Neural progenitor cell (in vitro differentiated cells): ENCODE results near the gene DPH5. TPM values are rescaled to one million over a fixed set of nuclear protein-coding genes. Genes with fewer than 3 reads are reported as not detected.

Experiments used
- DNase-seq: peaks from one replicate; pipeline ENCODE4 v3.0.0-alpha.2; 2016; ENCODE audit warnings: low spot score
- H2AFZ ChIP-seq: fragments of 200-600 bp; sonication (generic); replicated peaks from 2 replicates; pipeline ENCODE4 v1.6.1; 2016; ENCODE audit warnings: antibody characterized with exemption
- H3F3A ChIP-seq: fragments of 200-600 bp; sonication (generic); 2 replicates; pipeline ENCODE4 v1.6.1; 2016; ENCODE audit warnings: antibody characterized with exemption, low read depth
- H3K27ac ChIP-seq: fragments of 200-600 bp; sonication (generic); 2 replicates; pipeline ENCODE4 v1.5.1; 2016; ENCODE audit warnings: mild to moderate bottlenecking
- H3K27me3 ChIP-seq: fragments of 200-600 bp; sonication (generic); 2 replicates; pipeline ENCODE4 v1.6.1; 2016; ENCODE audit warnings: mild to moderate bottlenecking, moderate library complexity
- H3K36me3 ChIP-seq: fragments of 200-600 bp; sonication (generic); 2 replicates; pipeline ENCODE4 v1.5.1; 2016
- H3K4me1 ChIP-seq: fragments of 200-600 bp; sonication (generic); 2 replicates; pipeline ENCODE4 v1.6.1; 2016; ENCODE audit warnings: mixed run types
- H3K4me2 ChIP-seq: fragments of 200-600 bp; sonication (generic); 2 replicates; pipeline ENCODE4 v1.6.1; 2016
- H3K4me3 ChIP-seq: fragments of 200-600 bp; sonication (generic); 2 replicates; pipeline ENCODE4 v1.5.1; 2016
- H3K79me2 ChIP-seq: fragments of 200-600 bp; sonication (generic); 2 replicates; pipeline ENCODE4 v1.6.1; 2016; ENCODE audit warnings: low read depth
- H3K9ac ChIP-seq: fragments of 200-600 bp; sonication (generic); 2 replicates; pipeline ENCODE4 v1.6.1; 2016
- H3K9me3 ChIP-seq: fragments of 200-600 bp; sonication (generic); 2 replicates; pipeline ENCODE4 v1.5.1; 2016; ENCODE audit warnings: low read depth
- H4K20me1 ChIP-seq: fragments of 200-600 bp; sonication (generic); 2 replicates; pipeline ENCODE4 v1.6.1; 2016; ENCODE audit warnings: low read depth
- H3K27ac Mint-ChIP-seq: 3 replicates; pipeline ENCODE4 v1.8.0; 2021; ENCODE audit warnings: mixed read lengths
- H3K27me3 Mint-ChIP-seq: 2 replicates; pipeline ENCODE4 v1.8.0; 2022; ENCODE audit warnings: low read depth, mild to moderate bottlenecking, inconsistent platforms, moderate library complexity, mixed read lengths; ENCODE audit not compliant: insufficient read depth
- H3K36me3 Mint-ChIP-seq: 3 replicates; pipeline ENCODE4 v1.8.0; 2021; ENCODE audit warnings: mixed read lengths
- H3K4me1 Mint-ChIP-seq: 3 replicates; pipeline ENCODE4 v1.8.0; 2021; ENCODE audit warnings: mixed read lengths
- H3K4me3 Mint-ChIP-seq: 3 replicates; pipeline ENCODE4 v1.8.0; 2021; ENCODE audit warnings: mild to moderate bottlenecking, moderate library complexity, mixed read lengths
- H3K9me3 Mint-ChIP-seq: 3 replicates; pipeline ENCODE4 v1.8.0; 2020; ENCODE audit warnings: mixed read lengths
- CTCF ChIP-seq: fragments of 200-600 bp; sonication (generic); IDR thresholded peaks from 2 replicates; pipeline ENCODE4 v1.5.1; 2017; ENCODE audit warnings: antibody characterized with exemption, mild to moderate bottlenecking
- EZH2 ChIP-seq: fragments of 200-600 bp; sonication (generic); IDR thresholded peaks from 2 replicates; pipeline ENCODE4 v1.6.1; 2017; ENCODE audit warnings: antibody characterized with exemption, mild to moderate bottlenecking, moderate library complexity
- EZH2phosphoT487 ChIP-seq: fragments of 200-600 bp; sonication (generic); IDR thresholded peaks from 2 replicates; pipeline ENCODE4 v1.6.1; 2017; ENCODE audit warnings: antibody characterized with exemption
- total RNA-seq: library from RNA; depleted of rRNA; stranded (reverse); fragments of >200 nt; gene quantifications from 2 replicates; pipeline ENCODE4 v1.2.3, GENCODE V29; 2015; ENCODE audit warnings: low replicate concordance

Gene DPH5
- 63.3 and 99.4 TPM in 2 replicates for total RNA-seq

GRCh38 chr1:101025657-101026429 is at the start of gene DPH5:
TSS of gene DPH5 (minus strand) at chr1:101025784. CDS start at chr1:101025443, 341 bp downstream.
- H3K27me3 Mint-ChIP-seq: peaks cover 6% of the 10 kb centered on the region
- Histone ChIP-seq H3K27ac (peak within 1 kb of the TSS; percentile 18), H3K9me3 (no peaks in the 10 kb centered on the region), H3K4me3 (peak within 1 kb of the TSS; percentile 74), H3K36me3 (no peaks in the 10 kb centered on the region), H3K9ac (peak within 1 kb of the TSS; percentile 82), H4K20me1 (no peaks in the 10 kb centered on the region), H2AFZ (peak within 1 kb of the TSS; percentile 83), H3K4me1 (peaks cover 16% of the 10 kb centered on the region), H3K27me3 (no peaks in the 10 kb centered on the region), H3F3A (no peaks in the 10 kb centered on the region), H3K4me2 (peak within 1 kb of the TSS; percentile 90), H3K79me2 (peaks cover 60% of the 10 kb centered on the region)
- no peak for TF ChIP-seq EZH2phosphoT487
- no peak for TF ChIP-seq EZH2
- no peak for TF ChIP-seq CTCF
- H3K27ac Mint-ChIP-seq: peak within 1 kb of the TSS; percentile 93
- H3K4me3 Mint-ChIP-seq: peak within 1 kb of the TSS; percentile 98
- peaks cover under 1% of the 10 kb centered on the region for H3K9me3 Mint-ChIP-seq
- H3K4me1 Mint-ChIP-seq: peaks cover 21% of the 10 kb centered on the region
- H3K36me3 Mint-ChIP-seq: peaks cover 16% of the 10 kb centered on the region
- peak; percentile 96 for DNase-seq

- Histone ChIP-seq H3K36me3 (no peaks in the 10 kb centered on the region), H3K9me3 (no peaks in the 10 kb centered on the region), H2AFZ (no peak overlapping the region), H3K27ac (no peak overlapping the region), H3K4me3 (no peak overlapping the region), H4K20me1 (no peaks in the 10 kb centered on the region), H3K79me2 (no peaks in the 10 kb centered on the region), H3K4me1 (peaks cover 26% of the 10 kb centered on the region), H3F3A (peaks cover 7% of the 10 kb centered on the region), H3K9ac (no peak overlapping the region), H3K4me2 (no peak overlapping the region), H3K27me3 (no peaks in the 10 kb centered on the region)
- no peaks in the 10 kb centered on the region for H3K27me3 Mint-ChIP-seq
- DNase-seq: no peak
- H3K4me3 Mint-ChIP-seq: no peak overlapping the region
- H3K36me3 Mint-ChIP-seq: peaks cover 25% of the 10 kb centered on the region
- no peak overlapping the region for H3K27ac Mint-ChIP-seq
- no peak for TF ChIP-seq EZH2phosphoT487
- TF ChIP-seq CTCF: no peak
- no peak for TF ChIP-seq EZH2
- no peaks in the 10 kb centered on the region for H3K9me3 Mint-ChIP-seq
- peaks cover 32% of the 10 kb centered on the region for H3K4me1 Mint-ChIP-seq
Measured at GRCh38 chr1:101073836-101074235, 48.3 kb upstream of the DPH5 start.

- peaks cover 35% of the 10 kb centered on the region for H3K4me1 ChIP-seq
- H3K27me3 Mint-ChIP-seq: no peaks in the 10 kb centered on the region
- H3K9me3 ChIP-seq: no peaks in the 10 kb centered on the region
- peaks cover 7% of the 10 kb centered on the region for H3F3A ChIP-seq
- no peaks in the 10 kb centered on the region for H4K20me1 ChIP-seq
- no peak for DNase-seq
- H3K36me3 ChIP-seq: no peaks in the 10 kb centered on the region
- no peaks in the 10 kb centered on the region for H3K27me3 ChIP-seq
- no peak overlapping the region for H3K9ac ChIP-seq
- H3K4me3 Mint-ChIP-seq: no peak overlapping the region
- H2AFZ ChIP-seq: no peak overlapping the region
- H3K27ac Mint-ChIP-seq: peak overlapping the region; percentile 98
- no peak overlapping the region for H3K4me2 ChIP-seq
- no peak overlapping the region for H3K4me3 ChIP-seq
- no peaks in the 10 kb centered on the region for H3K9me3 Mint-ChIP-seq
- no peak overlapping the region for H3K27ac ChIP-seq
- no peaks in the 10 kb centered on the region for H3K79me2 ChIP-seq
- H3K36me3 Mint-ChIP-seq: peaks cover 18% of the 10 kb centered on the region
- no peak for TF ChIP-seq CTCF
- no peak for TF ChIP-seq EZH2
- TF ChIP-seq EZH2phosphoT487: no peak
- H3K4me1 Mint-ChIP-seq: peaks cover 42% of the 10 kb centered on the region
Measured at GRCh38 chr1:101071470-101071891, 45.9 kb upstream of the DPH5 start.
